Measurements from ENCODE around the gene CIDEB.

CIDEB gene

DNA sequence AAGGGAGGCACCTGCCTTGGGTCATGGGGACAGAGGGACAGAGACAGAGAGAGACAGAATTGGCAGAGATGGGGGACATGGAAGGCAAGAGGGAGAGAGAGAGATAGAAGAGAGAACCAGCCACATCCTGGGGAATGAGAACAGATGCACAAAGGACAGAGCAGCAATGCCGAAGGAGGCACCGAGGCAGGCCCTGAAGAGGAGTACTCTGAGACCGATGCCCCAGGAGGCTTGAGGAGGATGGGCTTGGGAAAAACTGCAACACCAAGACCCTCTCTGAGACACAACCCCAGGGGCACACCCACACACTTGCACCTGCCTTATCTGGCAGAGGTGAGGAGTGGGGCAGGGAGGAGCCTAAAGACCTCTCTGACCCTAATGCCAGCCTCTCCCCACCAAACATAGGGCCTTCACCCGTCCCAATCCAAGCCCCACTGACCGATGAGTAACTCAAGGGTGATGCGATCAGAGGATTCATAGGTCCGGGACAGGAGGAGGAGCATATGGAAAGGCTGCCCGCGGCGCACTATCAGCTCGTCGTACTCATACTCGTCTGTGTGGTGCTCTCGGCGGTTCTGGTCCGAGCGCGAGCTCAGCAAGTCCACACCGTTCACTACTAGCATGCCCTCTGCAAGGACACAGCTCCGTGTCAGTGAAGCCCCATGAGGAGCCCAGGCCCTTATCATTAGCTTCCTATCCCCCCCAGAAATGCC, 46.4 kb downstream of the CIDEB start:
- no peak overlapping the region for H3K4me3 Mint-ChIP-seq
- DNase-seq (no peak), ATAC-seq (replicated peaks) (no peak)
- no peaks in the 10 kb centered on the region for H3K4me1 Mint-ChIP-seq (ENCODE audit: low read depth in 2 of 2)
- no peaks in the 10 kb centered on the region for H3K27me3 Mint-ChIP-seq
- H3K36me3 Mint-ChIP-seq (ENCODE audit: insufficient read depth) = peaks cover 9% of the 10 kb centered on the region
- no peaks in the 10 kb centered on the region for H3K9me3 Mint-ChIP-seq
- H3K27ac Mint-ChIP-seq = no peak overlapping the region

DNA sequence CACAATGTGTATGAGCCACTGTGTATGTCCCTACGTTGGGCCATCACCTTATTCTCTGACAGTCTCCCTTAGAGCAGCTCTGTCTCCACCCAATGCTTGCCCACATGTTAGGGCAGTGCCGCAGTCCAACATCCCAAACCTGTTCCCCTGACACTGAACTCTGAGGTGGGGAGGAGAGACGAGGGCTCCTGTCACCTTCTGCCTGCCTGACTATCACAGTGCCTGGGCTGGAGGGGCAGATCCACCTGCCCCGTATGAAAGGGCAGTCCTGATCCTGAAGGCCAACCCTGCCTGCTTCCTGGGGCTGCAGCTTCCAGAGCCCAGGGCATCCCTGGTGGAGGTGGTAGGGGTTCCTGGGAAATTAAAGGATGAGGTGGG, 47.0 kb downstream of the CIDEB start:
- Mint-ChIP-seq H3K36me3 (ENCODE audit: insufficient read depth) (peaks cover 6% of the 10 kb centered on the region), H3K27ac (no peak overlapping the region), H3K9me3 (no peaks in the 10 kb centered on the region), H3K27me3 (no peaks in the 10 kb centered on the region), H3K4me3 (no peak overlapping the region), H3K4me1 (ENCODE audit: low read depth in 2 of 2) (no peaks in the 10 kb centered on the region)
- no peak for ATAC-seq (replicated peaks)
- DNase-seq = no peak

DNA sequence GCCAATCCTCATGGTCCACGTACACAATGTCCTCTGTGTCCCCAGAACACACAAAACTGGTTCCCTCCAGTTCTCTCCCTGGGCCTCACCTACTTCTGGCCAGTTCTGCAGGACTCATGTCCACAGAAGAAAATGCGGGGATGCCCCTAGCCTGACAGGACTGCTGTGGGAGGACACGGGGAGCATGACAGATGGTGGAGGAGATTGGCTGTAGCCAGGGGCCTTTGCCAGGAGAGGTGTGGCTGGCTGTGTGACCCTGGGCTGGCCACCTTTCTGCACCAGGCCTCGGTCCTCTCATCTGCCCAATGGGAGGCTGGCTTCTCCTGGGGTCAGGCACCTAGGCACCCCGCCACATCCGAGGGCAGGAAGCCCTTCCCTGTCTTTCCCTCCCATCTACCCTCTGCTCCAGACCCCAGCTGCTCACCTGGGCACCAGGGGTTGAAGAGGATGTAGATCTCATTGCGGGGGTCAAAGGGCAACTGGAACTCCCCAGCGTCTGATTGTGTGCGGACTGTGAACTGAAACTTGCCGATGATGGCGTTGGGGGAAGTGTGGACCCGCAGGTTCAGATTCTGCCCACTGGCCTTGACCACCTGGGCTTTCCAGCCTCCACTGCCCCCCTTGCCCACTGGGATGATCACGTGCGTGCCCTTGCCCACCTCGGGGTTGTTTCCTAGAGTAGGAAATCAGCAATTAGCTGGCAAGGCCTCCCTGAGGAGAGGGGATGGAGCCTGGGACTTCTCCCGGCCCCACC, 47.6 kb downstream of the CIDEB start:
- Mint-ChIP-seq H3K9me3 (no peaks in the 10 kb centered on the region), H3K27ac (no peak overlapping the region), H3K36me3 (ENCODE audit: insufficient read depth) (peaks cover 6% of the 10 kb centered on the region), H3K4me1 (ENCODE audit: low read depth in 2 of 2) (no peaks in the 10 kb centered on the region), H3K4me3 (no peak overlapping the region), H3K27me3 (no peaks in the 10 kb centered on the region)
- ATAC-seq (replicated peaks) = no peak
- no peak for DNase-seq

DNA sequence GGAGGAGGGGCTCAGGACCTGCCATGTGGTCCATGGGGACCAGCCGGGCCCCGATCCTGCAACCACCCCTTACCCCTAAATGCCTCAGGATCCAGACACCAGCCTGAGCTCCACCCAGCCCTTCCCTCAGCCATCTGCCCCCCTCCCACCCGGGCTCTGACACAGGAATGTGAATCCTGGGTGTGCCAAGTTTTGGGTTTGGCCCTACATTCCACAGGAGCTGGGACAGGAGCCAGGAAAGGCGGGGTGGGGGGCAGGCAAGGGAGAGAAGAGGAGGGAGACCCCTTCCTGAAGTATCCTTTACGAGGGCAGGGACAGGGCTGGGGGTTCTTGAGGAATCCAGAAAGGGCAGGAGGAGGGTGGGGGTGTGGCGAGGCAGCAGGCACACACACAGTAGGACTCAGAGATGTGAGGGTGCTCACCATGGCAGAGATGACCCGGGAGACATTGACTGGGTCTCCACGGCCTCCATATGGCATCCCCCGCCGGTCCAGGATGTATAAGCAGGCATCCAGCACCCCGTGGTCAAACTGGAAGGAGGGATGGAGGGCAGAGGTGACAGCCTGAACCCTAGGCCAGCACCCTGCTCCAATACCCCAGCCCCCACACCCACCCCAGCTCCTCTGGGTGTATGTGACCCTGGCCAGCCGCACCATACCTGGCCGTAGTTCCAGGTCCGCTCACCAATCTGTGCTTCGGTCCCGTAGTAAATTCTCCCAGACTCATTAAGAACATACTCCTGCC, 48.3 kb downstream of the CIDEB start:
- H3K4me3 Mint-ChIP-seq = no peak overlapping the region
- no peaks in the 10 kb centered on the region for H3K27me3 Mint-ChIP-seq
- no peaks in the 10 kb centered on the region for H3K9me3 Mint-ChIP-seq
- no peak overlapping the region for H3K27ac Mint-ChIP-seq
- H3K4me1 Mint-ChIP-seq (ENCODE audit: low read depth in 2 of 2) = no peaks in the 10 kb centered on the region
- peaks cover 4% of the 10 kb centered on the region for H3K36me3 Mint-ChIP-seq (ENCODE audit: insufficient read depth)
- ATAC-seq (replicated peaks) (no peak), DNase-seq (no peak)

DNA sequence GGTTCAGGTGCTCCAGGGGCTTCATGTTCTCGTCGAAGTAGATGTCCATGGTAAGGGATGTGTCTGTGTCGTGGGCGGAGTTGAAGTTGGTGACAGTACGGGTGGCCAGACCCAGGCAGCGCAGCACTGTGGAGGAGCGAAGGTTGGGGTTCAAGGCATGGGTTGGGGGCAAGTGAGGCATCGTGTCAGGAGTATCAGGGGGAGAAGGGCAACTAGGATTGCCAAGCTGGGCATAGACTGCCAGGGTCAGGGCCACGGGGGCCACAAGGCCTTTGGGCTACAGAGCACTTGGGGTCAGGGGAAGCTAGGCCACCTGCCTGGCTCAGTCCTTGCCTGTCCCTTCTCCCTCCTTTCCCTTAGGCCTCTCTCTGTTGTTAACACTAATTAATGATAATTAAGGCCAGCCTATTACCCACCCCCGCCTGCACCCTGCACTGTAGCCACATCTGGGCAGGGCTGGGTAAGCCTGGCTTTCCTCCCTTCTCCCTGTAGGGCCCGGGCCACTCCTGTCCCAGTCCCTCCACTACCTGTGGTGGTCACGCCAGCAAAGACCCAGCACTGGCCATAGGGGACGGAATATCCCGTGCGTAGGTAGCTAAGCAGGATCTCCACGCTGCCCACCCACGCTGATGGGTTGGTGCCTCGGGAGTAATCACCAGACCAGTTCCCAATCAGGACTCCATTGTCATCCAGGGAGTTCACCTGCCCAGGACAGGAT, 49.1 kb downstream of the CIDEB start:
- H3K27ac Mint-ChIP-seq = no peak overlapping the region
- H3K27me3 Mint-ChIP-seq = no peaks in the 10 kb centered on the region
- no peak overlapping the region for H3K4me3 Mint-ChIP-seq
- DNase-seq (no peak), ATAC-seq (replicated peaks) (no peak)
- no peaks in the 10 kb centered on the region for H3K9me3 Mint-ChIP-seq
- peaks cover 4% of the 10 kb centered on the region for H3K36me3 Mint-ChIP-seq (ENCODE audit: insufficient read depth)
- no peaks in the 10 kb centered on the region for H3K4me1 Mint-ChIP-seq (ENCODE audit: low read depth in 2 of 2)

DNA sequence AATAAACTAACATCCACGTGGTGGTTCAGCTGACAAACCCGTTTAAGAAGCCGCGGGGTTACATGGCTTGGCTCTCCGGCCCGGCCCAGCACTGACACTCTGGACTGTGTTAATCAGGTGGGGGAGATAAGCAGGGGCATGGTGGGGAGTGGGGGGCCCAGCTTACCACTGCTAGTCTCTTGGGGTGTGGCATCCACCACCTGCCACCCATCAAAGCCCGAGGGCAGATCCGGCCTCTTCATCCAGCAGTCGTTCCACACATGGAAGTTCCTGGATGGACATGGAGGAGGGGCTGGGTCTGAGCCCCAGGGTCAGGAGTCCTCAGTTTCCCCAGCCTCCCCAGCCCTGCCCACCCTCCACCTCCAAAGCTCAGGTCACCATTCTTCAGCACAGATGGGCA, 49.7 kb downstream of the CIDEB start:
- DNase-seq = no peak
- Mint-ChIP-seq H3K27ac (no peak overlapping the region), H3K4me1 (ENCODE audit: low read depth in 2 of 2) (no peaks in the 10 kb centered on the region), H3K4me3 (no peak overlapping the region), H3K36me3 (ENCODE audit: insufficient read depth) (peaks cover 4% of the 10 kb centered on the region), H3K27me3 (no peaks in the 10 kb centered on the region), H3K9me3 (no peaks in the 10 kb centered on the region)
- no peak for ATAC-seq (replicated peaks)

DNA sequence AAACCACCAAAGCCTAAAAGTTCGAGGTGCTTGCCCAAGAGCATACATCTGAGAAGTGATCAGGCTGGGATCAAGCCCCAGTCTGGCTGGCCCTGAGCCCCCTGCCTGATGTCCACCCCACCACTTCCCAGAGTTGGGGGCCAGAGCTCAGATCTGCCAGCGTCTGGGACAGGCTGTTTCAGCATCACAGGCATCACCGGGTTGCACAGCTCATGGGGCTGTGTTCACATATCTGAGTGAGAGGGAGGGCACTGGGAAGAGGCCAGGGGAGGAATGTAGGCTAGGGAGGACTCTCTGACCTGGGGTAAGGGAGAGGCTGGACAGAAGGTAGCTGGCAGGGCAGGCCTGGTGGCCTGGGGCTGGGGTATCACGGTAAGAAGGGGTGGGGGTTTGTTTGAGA, 50.8 kb downstream of the CIDEB start:
- DNase-seq = no peak
- Mint-ChIP-seq H3K27me3 (no peaks in the 10 kb centered on the region), H3K9me3 (no peaks in the 10 kb centered on the region), H3K36me3 (ENCODE audit: insufficient read depth) (no peaks in the 10 kb centered on the region), H3K4me1 (ENCODE audit: low read depth in 2 of 2) (no peaks in the 10 kb centered on the region), H3K27ac (no peak overlapping the region), H3K4me3 (no peak overlapping the region)
- ATAC-seq (replicated peaks) = no peak

DNA sequence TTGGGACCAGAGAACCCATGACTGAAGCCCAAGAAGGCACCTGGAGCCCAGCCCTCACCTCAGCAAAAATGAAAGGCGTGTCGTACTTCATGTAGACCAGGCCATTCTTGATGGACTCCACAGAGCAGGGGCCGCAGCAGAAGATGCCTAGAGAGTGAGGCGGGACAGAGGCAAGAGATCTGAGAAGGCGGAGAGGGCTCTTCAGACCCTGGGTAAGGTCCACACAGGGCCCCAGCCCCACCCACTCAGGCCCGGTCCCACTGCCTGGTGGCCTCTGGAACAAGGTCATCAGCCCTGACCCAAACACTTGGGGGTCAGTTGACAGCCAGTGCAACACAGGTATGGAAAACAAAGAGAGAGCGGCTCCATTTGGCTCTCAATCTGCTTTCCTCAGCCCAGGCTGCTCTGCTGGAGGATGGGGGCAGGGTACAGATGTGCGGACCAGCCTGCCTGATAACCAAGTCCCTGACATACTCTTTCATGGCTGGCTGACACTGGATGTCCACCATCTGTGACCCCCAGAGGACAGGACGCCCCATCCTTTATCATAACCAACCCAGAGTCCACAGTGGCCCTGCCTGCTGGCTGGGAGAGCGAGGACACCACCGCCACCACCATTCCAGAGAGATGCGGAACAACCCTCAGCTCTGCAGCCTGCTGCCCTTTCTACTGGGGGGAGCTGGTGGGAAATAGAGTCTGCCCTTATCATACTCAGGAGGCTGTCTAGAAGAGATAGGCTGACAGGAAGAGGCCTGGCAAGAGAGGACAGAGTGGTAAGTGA, 51.7 kb downstream of the CIDEB start:
- no peaks in the 10 kb centered on the region for H3K36me3 Mint-ChIP-seq (ENCODE audit: insufficient read depth)
- no peak overlapping the region for H3K27ac Mint-ChIP-seq
- H3K27me3 Mint-ChIP-seq = no peaks in the 10 kb centered on the region
- ATAC-seq (replicated peaks) (no peak), DNase-seq (no peak)
- no peaks in the 10 kb centered on the region for H3K9me3 Mint-ChIP-seq
- H3K4me3 Mint-ChIP-seq = no peak overlapping the region
- H3K4me1 Mint-ChIP-seq (ENCODE audit: low read depth in 2 of 2) = no peaks in the 10 kb centered on the region

DNA sequence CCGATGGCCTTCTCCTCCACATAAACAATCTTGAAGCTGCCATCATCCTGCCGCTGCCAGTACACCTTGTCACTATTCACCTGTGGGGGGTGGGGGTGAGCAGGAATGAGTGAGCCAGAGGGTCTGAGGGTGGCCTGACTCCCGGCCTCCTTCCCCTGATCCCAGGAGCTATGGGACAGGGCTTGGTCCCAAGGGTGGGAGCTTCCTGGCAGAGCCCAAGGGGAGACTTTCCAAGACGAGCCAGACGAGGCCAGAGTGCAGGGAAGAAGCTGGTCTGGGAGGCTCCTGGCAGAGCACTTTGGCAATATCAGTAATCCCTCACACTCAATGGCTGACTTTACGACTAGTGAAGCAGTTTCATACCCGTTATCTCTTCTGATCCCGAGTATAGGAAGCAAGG, 52.3 kb downstream of the CIDEB start:
- Mint-ChIP-seq H3K27me3 (no peaks in the 10 kb centered on the region), H3K36me3 (ENCODE audit: insufficient read depth) (peaks cover 3% of the 10 kb centered on the region), H3K9me3 (no peaks in the 10 kb centered on the region), H3K4me3 (no peak overlapping the region), H3K27ac (no peak overlapping the region), H3K4me1 (ENCODE audit: low read depth in 2 of 2) (no peaks in the 10 kb centered on the region)
- no peak for ATAC-seq (replicated peaks)
- DNase-seq = no peak
